ENCODE measurements around the gene OGFOD1.
"Not testable (repeated sequence)": the region's sequence is repeated elsewhere in the genome, so short reads cannot be mapped to it uniquely, and the experiment has no call there.

OGFOD1 gene

GRCh38 chr16:56481468-56482122, 30.2 kb downstream of the OGFOD1 start:
- FAIRE-seq, result no peak

GRCh38 chr16:56482683-56483236, 31.4 kb downstream of the OGFOD1 start:
- no peak for FAIRE-seq

DNA sequence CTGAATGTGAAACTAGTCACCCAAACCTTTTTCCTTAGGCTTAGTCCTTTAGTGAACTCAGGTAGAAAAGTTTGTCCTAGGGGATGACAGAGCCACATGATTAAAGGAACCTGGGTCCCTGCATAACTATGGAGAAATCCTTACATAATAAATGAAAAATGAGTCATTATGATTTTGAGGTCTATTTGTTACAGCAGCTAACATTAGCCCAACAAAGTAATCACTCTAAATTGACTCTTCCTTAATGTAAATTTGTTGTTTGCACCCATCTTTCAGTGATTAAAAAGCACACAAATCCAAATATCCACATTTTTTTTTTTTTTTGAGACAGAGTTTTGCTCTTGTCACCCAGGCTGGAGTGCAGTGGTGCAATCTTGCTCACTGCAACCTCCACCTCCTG, 32.0 kb downstream of the OGFOD1 start:
- FAIRE-seq, result no peak

- no peak for FAIRE-seq
These were observed 36.7 kb downstream of the OGFOD1 start for GRCh38 chr16:56488035-56488434.

GRCh38 chr16:56488868-56489267, 37.5 kb downstream of the OGFOD1 start:
- FAIRE-seq, result not testable (repeated sequence)

GRCh38 chr16:56491657-56492261, 40.4 kb downstream of the OGFOD1 start:
- no peak for FAIRE-seq

- FAIRE-seq, result no peak
These were observed 41.8 kb downstream of the OGFOD1 start for GRCh38 chr16:56493126-56493525.

GRCh38 chr16:56493815-56494214, 42.5 kb downstream of the OGFOD1 start:
- FAIRE-seq, result no peak

- no peak for FAIRE-seq
These were observed 53.8 kb downstream of the OGFOD1 start for GRCh38 chr16:56505181-56505580.

GRCh38 chr16:56506941-56507340, 55.6 kb downstream of the OGFOD1 start:
- FAIRE-seq, result no peak

GRCh38 chr16:56510544-56510943, 59.2 kb downstream of the OGFOD1 start:
- no peak for FAIRE-seq

- no peak for FAIRE-seq
These were observed 60.7 kb downstream of the OGFOD1 start for GRCh38 chr16:56512025-56512424.

GRCh38 chr16:56513091-56513490, 61.7 kb downstream of the OGFOD1 start:
- FAIRE-seq, result no peak

DNA sequence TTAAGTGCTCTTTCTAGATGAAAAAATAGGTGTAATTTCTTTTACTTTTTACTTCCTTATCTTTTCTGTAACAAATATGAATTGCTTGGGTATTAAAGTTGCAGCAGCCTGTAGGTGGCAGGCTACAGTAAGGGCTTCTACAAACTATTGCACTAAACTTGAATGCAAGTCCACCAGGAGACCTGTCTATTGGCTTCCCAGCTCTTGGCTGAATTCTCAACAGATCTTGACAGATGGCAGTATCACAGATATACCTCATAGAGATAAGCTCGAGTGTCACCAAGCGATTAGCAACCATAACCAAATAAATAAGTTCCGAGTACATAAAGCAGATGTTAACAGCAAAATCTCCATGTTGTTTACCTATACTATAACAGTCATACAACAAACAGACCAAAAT, 62.6 kb downstream of the OGFOD1 start:
- no peak for FAIRE-seq

DNA sequence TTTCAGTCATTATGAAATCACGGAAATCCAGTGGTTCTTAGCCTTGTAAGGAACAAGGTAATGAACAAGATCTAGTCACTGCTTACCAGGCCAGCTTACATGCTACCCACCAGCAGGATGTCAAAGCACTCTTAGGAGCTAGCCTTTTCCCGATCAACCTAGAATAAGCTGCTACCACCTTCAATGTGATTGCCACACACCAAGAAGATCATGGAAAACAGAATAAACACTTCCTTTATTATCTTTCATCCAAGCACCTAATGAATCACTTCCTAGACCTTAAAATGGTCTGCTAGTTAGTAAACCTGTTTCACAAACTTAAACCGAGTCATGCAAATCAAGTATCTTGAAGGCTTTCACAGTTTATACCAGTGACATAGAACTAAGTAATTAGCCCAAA, 63.5 kb downstream of the OGFOD1 start:
- no peak for FAIRE-seq

GRCh38 chr16:56515665-56516064, 64.3 kb downstream of the OGFOD1 start:
- no peak for FAIRE-seq

DNA sequence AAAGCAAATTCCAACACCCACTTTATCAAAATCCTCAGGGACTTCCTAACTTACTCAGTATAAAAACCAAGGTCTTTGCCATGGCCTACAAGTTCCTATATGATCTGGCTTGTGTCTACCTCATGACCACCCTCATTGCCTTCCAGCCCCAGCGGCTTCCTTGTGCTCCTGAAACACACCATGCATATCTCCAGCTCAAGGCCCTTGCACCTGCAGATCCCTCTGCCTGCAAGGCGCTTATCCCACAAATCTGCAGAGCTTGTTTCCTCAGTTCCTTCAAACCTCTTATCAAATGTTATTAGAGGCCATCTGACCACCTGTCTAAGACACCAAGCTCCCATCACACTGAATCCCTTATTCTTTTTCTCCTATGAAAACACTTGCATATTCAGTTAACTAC, 65.9 kb downstream of the OGFOD1 start:
- FAIRE-seq, result no peak

DNA sequence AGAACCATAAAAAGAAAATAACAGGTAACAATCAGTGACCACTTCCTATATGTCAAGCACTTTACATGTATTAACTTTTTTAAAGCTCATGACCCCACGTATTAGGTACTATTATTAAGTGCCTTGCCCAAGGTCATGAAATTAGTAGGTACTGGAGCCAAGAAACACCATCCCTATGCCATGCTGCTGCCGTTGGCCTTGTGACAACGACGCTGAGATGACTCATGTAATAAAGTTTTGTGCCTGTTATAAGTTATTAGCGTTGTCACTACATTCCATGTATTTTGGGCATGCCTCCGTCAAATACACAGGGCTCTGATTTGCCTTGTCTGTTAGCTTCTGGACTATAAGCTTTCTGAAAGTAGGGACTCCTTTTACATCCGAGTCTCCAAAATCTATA, 67.1 kb downstream of the OGFOD1 start:
- no peak for FAIRE-seq

- no peak for FAIRE-seq
These were observed 68.3 kb downstream of the OGFOD1 start, which contains the start of gene BBS2 for GRCh38 chr16:56519459-56520250. Gene BBS2 (minus strand): TSS chr16:56520024. CDS start chr16:56519862, 162 bp downstream.

DNA sequence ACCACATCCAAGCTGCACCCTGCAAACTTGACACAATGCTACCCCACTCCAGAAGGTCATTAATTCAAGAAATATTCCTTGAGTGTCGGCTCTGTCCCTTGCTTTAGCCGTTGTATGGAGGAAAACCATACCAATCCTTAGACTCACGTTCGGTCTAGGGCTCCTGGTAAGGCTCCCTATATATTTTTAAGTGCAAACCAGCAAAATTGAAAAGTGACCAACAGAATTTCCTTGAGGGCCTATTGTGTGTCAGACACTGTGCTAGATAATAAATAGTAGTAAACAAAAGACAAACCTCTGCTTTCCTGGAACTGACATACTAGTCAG, 68.9 kb downstream of the OGFOD1 start:
- FAIRE-seq, result no peak

DNA sequence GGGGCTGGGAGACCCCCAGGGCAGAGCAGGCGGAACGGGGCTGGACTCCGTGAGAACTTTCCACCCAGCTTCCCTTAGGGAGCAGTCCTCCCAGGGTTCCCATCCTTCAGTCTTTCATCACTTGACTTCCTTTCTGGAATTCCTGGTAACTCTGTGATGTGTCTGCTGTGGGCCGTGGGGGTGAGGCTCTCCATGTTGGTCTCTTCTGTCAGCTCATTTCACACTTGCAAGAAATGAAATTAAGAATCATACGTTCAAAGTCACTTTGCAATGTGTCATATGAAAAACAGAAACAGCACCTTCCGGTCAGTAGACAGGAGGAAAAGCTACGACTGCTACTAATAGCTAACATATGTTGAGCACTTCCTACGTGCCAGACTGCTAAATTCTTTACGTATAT, 73.9 kb downstream of the OGFOD1 start:
- FAIRE-seq, result no peak

Measured in colon (tissue), 2 donors.